HG03097 (cell line): Measurements from ENCODE around the gene HOXA6.

ENCODE experiments used
- ATAC-seq: cut with Tn5 transposase; IDR thresholded peaks from one replicate; pipeline ENCODE4 v1.9.1; 2021; ENCODE audit not compliant: unreplicated experiment, low FRiP score

HOXA6 gene

DNA sequence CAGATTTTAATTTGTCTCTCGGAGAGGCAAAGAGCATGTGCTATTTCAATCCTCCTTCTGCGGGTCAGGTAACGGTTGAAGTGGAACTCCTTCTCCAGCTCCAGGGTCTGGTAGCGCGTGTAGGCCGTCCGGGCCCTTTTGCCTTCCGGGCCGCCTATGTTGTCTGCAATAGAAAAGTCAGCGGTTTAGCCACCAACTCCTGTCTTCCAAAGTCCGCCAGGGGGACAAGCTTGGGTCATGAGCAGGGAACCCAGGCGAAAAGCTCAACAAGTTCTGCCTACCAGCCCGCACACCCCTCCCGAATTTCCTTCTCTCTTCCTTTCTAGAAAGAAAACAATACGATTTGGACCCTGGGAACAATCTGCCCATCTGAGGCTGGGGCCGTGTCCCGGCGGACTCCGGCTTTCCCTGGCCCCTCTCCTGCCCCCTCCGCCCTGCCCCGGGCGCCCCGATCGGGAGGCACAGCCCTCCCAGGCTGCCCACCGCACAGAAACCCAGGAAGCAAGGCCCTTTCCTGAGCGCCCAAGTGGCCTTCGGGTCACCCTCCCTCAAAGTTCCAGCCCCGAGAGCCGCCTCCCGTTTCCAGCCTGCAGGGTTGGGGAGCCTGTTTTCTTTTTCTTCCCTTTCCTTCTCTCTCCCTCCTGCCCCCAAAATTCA is 5.5 kb downstream of the HOXA6 start:
- ATAC-seq: no peak

DNA sequence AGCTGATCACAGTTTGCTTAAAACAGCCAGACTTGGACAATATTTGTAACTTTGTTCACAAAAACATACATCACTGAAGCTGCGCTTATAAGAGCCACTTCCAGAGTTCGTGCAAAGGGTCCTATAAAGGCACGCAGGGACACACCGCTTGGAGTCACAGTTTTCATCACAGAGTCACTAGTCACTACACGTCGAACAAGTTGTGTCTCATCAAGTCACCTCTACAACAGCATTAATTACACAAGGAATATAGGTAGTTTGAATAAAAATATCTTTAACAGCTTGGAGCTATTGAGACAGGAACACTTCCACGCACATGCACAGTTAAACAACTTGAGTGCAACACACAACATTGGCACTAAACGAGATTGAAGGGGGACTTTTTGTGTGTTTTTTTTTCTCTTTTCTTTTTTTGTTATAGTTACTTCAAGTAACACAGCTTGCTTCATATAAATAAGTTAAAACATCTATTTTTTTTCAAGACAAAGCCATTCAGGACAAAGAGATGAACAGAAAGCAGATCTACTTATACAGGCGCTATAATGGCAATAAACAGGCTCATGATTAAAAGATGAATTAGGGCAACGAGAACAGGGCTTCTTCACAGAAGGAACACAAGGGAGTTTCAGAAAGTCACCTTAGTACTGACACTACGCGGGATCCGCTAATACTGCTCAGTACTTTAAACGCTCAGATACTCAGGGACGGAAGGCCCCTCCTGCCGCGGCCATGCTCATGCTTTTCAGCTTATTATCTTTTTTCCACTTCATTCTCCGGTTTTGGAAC is 6.2 kb downstream of the HOXA6 start:
- ATAC-seq: no peak

DNA sequence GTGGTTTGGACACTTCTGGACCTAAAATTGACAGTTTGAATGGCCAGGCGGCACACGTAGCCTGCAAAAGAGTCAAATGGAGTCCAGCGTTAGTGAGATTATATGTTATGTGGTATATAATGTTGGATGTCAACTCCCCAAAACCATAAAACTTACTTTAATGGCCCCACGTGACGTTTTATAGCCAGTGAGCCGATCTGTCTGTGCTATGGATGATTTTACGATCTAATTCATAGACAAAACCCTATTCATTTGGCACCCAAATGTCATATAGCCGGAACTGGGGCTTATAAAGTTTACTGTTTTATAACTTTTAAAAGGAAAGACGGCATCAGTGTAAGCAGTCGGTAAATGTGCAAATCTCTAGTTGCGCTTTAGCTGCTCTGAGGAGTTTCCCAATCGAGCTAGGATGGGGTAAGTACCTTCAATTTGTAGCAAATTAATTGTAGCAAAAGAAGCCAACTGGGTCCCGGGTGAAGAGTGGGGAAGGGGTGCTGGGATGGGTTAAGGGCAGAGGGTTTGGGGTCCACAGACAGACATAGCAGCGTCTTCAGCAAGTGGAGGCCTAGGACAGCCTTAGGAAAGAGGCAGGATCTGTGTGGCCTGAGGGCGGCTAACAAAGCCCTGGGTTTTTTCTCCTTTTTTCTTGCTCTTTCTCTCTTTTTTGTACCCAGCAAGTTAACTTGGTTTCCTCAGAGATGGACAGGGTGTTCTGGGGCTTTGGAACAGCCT is 7.3 kb downstream of the HOXA6 start:
- ATAC-seq: no peak

DNA sequence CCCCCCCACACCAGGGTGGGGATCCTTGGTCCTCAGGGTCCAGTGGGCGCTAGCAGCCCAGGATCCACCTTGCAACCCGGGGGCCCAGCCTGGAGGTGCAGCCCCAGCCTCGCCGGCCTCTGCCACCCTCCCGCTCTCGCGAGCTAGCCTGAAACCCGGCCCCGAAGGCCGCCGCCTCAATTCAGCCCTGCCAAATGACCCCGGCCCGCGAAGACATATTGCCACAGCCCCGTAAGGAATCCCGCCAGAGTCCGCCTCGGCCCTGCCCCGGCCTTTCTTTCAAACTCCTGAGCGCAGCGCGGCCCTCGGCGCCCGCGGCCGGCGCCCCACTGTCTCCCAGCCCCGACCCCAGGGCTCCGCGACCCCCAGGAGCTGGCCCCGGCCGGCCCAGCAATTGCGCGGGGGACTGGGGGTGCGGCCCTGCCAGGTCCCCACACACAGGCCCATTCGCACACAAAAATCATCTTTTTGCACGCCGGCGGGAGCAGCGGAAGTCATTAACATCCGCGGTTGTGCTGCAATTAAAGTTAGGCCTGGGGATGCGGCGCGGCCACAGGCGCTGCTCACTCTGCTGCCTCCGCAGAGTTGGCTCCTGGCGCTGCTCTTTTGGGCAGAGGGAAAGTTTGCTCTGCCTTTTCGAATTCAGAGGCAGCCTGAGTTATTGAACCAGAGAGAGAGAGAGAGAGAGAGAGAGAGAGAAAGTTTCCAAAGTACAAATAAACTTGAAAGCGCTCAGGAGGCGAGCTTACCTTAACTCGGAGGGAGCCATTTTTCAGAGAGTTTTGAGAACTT is 8.0 kb downstream of the HOXA6 start:
- no peak for ATAC-seq

DNA sequence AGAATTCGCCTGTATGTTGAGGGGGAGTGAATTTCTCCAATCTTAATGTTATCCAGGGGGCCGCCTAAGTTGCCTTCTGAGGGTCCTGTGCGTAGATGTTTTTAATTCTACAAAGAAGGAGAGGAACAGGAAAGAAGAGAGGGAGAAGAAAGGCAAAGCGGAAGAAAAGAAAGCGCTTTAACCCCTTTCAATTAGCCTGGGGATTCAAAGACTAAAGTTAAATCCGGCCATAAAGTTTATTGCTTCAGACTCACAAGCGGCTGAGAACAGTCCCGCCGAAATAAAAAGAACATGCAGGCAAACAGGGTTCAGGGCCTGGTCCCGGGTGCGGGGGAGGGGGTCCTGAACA is 8.6 kb downstream of the HOXA6 start:
- ATAC-seq: no peak

DNA sequence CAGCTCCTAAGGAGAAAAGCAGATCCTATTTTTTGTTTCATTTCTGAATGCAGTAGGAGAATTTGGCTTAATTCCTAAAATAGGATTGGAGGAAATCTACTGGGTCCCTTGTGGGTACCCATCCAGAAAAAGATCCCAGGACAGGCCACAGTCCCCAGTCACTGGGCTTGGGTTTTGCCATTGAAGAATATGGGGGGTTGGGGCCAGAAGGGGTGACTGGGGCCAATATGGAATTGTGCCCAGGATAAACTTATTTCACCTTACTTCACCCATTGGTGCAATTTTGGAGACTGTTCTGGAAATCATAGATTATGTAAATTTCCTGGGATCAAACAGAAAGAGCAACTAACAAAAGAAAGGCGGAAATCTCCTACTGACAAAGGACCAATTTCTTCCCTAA is 9.1 kb downstream of the HOXA6 start:
- ATAC-seq: no peak

DNA sequence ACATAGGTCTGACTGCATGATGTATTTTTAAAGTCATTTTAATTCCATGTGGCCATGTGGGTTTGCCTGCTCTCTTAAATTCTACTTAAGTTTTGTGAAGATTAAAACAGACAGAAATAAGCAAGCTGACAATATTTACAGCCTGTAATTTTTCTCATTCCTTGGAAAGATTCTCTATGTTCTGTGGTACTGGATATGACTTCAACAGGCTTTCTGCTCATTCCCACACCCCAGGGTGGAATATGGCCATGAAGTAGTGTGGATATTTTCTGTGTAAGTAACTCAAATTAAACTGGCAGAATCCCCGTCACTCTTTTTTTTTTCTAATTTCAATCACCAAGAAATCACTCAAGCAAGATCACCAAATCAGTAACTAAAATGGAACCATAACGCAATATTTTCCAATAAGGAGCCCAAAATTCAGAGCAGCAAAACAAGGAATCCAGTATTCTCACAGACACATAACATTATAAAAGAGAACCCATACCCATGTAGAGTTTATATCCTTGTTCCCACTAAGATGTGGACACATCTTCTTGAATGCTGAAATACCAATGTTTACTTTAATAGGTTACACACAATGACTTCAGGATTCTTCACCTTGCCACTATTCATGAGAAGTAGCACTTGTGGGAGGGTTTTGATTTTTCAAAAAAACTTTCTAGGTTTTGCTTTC is 9.8 kb downstream of the HOXA6 start:
- no peak for ATAC-seq

DNA sequence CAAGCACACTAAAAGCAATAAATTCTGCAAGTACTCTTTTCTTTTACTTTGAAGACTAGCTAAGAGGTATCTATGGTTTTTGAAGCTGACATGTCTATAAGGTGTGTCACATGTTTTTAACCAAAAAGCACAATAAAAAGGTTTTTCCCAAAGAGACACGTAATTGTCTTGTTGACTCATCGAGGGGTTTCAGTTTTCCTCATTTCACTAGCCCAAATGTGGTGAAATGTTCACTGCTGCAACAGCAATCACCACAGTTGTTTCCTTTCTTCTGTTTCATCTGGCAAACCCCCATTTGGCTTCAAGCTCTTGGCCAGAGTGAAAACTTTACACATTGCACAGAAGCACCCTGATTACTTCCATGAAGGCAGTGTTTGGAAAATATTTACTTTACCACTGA is 13.2 kb downstream of the HOXA6 start:
- no peak for ATAC-seq

DNA sequence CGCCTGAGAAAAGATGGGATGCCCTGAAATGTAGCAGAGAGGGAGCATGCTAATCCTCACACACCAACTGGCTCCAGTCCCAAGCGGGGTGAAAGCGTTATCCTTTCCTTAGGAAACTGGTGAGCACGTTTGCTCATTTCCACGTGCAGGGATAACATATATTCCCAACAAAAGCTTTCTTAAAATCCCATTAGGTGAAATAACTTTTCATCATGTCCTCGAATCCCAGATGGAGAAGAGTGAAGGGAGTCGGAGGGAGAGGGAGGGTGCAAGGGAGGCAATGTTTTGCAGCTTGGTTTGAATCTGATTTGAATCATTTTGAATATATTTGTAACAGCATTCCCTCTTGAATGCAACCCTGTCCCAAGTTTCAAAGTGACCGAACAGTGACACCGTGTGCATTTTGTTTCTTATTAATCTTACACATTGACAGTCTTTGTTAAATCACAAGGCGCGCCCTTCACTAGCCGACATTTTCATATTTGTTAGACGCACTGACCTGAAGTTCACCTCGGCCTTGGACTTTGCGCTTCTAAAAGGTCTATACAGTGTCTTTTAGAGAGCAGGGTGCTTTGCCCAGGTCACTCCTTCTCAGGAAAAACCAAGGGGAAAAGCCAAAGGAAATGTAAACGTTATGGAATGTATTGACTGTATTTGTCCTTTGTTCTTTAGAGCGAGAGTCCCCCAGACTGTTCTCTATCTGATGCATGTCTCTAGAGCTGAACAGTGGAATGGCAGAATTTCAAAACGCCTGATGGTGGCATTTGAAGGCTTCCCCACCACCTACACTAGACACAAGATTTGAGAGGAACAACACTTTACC is 14.0 kb downstream of the HOXA6 start:
- ATAC-seq: no peak

DNA sequence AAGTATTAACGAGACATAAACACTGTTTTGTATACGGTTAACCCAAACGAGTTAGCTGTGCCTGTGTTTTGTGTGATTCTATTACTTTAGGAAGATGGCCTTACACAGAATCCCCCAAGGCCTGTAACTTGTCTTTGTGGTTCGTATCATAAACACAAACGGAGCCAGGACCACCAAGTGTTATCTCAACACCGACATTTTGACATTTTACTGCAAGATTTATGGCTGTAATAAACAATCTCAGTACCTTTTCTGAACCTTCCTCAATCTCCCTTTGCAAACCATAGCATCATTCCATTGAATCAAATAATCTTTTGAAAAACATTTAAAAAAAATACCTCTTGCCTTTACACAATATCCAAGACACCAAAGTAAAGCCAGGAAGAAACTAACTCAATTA is 14.6 kb downstream of the HOXA6 start:
- ATAC-seq: no peak

DNA sequence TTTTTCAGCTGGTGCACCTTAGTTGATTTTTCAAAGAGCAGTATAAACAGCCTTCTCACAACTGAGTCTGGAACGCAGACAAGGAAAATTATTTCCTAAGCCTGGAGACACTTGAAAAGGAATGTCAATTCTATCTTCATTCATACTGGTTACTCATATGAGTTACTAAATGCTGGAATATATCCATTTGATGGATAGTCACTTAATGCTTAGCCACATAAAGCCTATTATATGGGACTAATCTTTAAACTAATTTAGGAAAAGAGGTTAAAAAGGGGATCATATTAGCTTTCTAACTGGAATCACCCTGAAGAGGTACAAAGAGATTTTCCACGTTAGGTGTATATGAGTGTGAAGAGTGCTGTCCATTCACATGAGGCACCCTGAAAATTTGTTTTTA is 15.4 kb downstream of the HOXA6 start:
- no peak for ATAC-seq

DNA sequence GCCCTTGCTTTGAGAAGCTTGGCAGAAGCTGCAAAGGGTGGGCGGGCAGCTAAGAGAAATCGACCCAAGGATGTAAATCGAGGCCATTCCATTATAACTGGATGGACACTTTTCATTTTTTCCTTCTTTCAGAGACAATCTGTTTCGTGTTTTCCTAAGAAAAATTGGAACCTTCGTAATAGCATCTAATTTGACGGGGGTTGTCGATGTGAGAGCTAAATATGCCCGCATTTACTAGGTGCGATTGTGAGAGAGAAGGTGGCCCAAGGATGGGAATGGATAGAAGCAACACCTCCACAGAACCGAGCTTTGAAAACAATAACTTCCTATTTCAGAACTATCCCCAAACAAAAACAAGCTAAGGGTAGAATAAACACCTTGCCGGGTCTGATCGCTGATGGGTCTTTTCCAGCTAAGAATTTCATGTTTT is 16.2 kb downstream of the HOXA6 start:
- ATAC-seq: no peak

DNA sequence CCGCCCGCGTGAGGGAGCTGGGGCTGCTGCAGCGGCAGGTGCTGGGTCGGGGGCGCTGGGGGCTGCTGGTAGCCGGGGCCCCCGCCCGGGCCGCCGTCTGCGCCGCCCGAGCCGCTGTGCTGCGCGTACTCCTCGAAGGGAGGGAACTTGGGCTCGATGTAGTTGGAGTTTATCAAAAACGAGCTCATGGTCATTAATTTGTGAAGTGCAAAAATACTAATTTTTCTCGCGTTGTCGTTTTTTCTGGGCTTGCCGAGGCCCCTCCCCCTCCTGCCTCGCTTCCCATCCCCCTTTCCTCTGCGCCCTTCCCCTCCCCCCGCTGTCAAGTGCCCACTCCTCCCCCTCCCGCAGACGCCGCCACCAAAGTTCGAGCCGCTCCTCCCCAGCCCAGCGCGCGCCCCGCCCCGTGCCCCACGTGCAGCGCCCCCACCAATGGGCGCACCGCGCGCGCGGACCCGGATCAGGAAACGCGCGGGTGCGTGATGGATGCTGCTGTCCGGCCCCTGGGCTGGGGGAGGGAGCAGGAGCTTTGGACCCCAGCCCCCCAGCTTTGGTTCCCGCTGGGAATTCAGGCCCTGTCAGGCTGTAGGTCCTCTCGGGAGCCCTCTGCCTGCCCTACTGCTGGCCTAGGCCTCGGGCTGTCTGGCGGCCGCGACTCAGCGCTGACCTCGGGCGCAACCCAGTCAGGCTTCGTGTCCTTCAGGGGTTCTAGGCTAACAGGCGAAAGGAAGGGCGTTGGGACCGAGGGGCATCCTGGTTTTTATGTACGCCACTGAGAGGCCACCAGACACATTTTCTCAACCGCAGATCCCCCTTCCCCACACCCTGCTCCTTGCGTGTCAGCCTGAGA is 16.8 kb downstream of the HOXA6 start, which contains the start of gene HOXA4:
TSS of gene HOXA4 (minus strand) at position 218 of the 850 bp plus-strand sequence. CDS start at position 194, 24 bp downstream.
- ATAC-seq: no peak

DNA sequence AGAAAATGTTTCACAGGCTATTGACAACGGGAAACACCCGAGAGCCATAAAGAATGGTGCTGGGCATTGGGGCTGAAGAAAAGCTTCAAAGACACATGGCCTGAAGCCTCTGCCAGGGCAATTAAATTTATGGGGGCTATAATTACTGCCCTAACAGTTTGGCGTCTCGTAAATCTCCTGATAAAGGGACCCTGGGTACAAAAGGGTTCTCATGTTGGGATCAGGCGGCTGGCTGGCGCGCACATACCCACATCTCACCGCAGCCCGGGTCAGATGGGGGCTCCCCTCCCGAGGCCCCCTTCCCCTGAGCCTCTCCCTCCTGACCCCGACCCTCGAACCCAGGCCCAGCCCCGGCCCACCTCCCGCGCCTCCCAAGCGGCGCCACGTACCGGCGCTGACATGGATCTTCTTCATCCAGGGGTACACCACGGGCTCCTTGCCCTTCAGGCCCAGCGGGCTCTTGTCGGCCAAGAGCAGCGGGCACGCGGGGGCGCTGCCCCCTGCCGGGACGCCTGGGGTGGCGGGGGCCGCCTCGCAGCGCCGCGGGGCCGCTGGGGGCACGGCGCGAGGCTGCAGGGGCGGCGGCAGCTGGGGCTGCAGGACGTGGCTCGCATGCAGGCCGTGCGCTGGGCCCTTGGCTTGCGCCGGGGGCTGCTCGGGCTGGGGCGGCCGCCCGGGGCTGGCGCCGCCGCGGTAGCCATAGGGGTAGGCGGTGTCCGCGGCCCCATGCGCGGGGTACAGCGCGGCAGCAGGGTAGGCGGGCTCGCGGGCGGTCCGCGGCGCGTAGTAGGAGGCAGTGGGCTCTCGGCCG is 17.6 kb downstream of the HOXA6 start:
- ATAC-seq: no peak

DNA sequence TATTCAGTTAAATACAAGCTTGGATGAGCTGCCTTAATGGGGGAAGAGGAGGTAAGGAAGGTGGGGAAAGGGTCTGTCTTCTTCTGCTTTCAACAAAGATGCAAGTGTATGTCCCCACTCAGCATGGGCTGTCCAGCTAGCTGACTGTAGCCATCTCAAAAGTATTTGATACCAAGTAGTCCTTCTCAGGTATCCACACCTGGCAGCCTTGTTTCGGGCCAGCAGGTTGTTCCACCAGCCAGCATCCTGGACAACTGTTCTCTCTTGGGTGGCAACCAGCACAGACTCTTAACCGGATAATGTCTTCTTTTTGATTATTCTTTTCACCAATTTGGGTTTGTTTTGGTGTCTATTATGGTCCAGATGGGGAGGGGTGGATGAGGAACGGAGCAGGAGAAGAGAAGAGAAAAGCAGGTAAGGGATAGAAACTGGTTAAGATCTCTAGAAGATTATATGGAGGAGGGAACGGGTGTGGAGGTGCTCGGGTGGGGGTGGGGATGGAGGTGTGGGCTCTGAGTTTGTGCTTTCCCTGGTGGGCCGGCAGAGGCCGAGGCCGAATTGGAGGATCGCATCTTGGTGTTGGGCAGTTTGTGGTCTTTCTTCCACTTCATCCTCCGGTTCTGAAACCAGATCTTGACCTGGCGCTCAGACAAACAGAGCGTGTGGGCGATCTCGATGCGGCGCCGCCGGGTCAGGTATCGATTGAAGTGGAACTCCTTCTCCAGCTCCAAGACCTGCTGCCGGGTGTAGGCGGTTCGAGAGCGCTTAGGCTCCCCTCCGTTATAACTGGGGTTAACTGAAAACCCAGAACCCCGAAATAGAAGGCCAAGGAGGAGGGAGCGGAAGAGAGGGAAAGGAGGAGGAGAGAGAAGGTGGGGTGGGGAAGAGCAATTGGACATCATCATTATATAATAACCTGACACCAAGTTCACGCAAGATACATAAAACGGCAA is 18.5 kb downstream of the HOXA6 start:
- ATAC-seq: no peak

DNA sequence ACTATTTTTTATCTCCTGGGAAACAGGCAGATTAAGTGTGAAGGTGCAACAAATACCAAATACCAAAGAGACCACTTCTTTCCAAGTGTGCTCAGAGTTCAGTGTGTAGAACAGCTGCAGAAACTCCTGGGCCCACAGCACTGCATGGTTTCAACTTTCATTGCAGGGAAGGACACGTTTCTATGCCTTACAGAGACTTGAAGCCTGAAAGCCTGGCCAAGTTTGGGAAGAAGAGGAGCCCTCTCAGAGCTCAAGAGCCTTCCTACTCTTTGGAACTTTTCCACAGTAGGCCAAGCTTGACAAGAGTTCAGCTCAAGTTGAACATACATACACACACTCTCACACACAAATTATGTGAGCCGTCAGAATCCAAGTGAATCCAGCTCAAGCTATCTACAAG is 19.5 kb downstream of the HOXA6 start:
- no peak for ATAC-seq
